ENCODE data around the gene LINC00305.

Gene LINC00305

DNA sequence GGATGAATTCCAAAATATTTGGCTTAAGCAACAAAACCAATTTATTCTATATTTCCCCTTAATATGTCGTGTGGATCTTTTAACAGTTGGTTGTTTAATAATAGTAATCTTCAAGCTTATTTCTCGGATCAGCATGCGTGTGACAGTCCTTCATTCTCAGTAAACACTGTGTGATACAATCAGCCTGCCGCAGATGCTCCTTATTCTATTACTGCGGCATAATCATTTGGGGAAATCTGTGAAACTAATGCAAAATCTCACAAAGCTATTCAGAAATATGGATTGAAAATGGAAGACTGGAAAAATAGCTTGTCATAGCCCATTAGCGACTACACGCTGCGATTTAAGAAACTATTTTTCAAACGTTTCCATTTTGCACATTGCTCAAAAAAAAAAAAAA lies 36.9 kb downstream of the LINC00305 start:
- no peak for DNase-seq

- DNase-seq = no peak
Measured at GRCh38 chr18:64110692-64111480, 38.0 kb downstream of the LINC00305 start.

DNA sequence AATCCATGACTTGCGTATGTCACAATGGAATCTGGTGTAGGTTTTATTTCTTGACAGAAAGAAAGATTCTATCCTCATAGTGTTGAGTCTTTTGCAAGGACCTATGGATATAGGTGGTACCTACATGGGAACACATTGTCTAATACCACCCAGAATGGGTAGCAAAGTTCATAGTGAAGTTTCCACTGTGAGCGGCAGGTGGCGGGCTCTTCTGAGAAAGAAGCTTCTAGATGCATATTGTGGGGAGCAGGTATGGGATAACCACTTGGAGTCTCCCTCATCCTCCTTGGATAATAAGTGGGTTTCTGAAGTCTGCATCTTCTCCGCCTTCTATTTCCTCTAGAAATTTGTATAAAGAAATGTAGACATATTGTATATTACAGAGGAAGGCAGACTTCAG lies 44.9 kb downstream of the LINC00305 start:
- DNase-seq = no peak

GRCh38 chr18:64100116-64100922 lies 48.6 kb downstream of the LINC00305 start:
- no peak for DNase-seq

- DNase-seq = no peak
Measured at GRCh38 chr18:64099244-64099643, 49.6 kb downstream of the LINC00305 start.

DNA sequence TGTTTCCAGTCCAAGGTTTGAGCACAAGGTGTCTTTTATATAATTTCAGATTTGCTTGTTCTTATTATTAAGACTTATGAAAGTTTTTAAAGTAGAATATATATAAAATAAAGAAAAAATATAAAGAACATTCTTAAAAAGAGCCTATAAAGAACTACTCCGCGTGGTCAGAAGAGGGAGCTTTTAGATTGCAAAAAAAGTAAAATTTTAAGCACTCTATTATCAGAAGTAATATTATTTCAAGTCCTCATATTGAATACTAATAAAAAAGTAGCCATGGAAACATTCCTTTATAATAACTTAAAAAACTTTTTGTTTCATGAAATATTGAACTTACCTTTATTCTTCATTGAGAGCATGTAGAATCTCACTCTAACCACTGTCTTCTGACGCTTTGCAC lies 51.4 kb downstream of the LINC00305 start:
- no peak for DNase-seq

DNA sequence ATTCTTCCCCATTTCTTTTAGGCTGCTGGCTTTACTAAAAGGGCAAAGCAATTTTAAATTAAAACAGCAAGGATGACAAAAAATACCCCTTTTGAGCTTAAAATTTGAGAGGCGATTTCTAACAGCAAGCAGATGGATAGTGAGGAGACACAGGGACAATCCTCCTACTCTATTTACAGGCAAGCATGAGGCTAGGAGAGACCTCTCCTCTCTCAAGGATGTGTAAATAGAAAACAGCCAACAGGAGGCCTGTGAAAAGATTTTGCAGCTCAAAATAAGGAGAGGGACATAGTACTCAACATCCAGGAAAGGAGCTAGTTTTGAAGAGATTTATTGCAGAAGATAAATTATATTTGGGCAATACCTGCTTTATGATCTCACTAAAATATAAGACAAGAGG lies 53.8 kb downstream of the LINC00305 start:
- no peak for DNase-seq

DNA sequence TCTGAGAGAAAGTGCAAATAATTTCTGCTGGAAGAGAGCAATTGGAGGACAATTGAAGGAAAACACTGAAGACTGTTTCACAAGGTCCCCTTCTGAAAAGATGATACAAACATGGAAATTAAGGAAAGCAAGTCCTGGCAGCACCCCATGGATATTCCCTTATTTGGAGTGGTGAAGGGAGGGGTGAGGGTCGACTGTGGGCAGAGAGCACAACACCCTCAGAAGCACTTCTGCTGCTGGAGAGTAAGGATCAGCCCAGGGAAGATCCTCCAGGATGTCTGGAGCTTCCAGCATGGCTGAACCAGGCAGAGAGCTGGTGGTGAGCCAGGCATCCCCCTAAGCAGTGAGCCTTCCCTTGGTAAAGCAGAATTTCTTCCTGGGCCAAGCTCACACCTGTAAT lies 54.7 kb downstream of the LINC00305 start:
- DNase-seq = no peak

DNA sequence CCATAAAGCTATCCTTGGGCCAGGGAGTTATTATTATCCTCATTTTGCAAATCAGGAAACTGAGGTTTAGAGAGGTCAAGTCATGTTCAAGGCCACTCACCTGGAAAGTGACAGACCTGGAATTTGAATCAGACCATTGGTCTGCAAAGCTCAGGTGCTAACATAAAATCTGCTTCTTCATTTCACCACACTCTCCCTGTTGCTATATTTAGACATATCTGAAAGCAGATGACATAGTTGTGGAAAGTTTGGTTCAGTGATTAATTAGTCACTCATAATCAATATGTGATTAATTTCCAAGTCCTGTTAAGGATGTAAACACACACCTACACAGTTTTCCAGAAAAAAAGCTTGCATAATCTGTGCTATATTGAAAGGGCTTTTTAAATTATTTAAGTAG lies 57.4 kb downstream of the LINC00305 start:
- DNase-seq = no peak

- DNase-seq = no peak
Measured at GRCh38 chr18:64090876-64091275, 58.0 kb downstream of the LINC00305 start.

GRCh38 chr18:64083916-64084315 lies 65.0 kb downstream of the LINC00305 start:
- DNase-seq = no peak

DNA sequence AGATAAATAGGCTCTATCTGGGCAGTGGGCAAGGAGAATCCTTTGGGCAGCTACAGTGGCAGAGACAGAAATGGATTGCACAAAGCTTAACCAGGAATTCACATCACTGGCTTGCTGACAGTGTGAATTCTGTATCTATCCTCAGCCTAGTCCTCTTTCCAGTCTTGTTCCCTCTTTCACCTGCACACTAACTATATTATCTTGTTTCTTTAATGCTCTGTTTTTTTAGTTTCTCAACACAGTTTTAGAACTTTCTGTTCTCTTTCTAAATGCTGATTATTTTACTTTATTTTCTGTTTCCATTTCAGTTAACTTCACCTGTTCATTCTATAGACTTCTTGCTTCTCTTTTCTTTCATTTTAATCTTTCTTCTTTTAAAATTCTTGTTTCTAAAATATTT lies 66.4 kb downstream of the LINC00305 start:
- no peak for DNase-seq

DNA sequence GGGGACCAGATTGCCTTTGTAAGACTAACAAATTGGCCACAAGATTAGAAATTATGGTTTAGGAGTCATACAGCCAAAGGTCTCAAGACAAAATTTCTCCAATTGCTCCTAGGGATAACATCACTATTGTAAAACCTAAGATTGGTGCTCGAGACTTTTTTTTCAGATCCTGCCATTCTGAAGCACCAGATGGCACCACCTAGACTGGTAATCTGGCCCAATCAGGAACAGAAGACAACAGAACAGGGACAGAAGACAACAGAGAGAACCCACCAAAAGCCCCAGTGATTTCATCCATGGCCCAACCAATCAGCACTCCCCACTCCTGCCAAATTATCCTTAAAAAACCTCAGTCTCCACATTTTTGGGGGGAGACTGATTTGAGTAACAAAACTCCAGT lies 66.8 kb downstream of the LINC00305 start:
- no peak for DNase-seq

DNA sequence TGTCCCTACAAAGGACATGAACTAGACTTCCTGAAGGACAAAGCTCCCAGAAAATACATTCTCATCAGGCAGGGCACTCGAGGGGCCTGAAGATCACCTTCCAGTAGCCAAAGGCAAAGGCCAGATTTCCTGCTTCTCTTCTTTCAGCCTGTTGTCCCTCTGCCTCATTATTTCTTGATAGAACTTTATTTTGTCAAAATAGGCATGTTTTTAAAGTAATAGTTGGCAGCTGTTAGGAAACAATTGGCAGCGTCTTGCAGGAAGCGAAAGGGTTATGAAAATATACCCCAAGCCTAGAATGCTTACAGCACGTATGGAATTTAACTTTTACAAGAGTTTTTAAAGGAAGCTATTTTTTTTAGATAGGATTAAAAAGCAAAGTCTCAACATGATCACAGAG lies 74.9 kb downstream of the LINC00305 start:
- no peak for DNase-seq

- DNase-seq = no peak
Measured at GRCh38 chr18:64055019-64055418, 93.9 kb downstream of the LINC00305 start.

GRCh38 chr18:64053246-64053645 lies 95.6 kb downstream of the LINC00305 start:
- no peak for DNase-seq

GRCh38 chr18:64052772-64053171 lies 96.1 kb downstream of the LINC00305 start:
- no peak for DNase-seq

- DNase-seq = no peak
Measured at GRCh38 chr18:64044616-64045015, 104.3 kb downstream of the LINC00305 start.

GRCh38 chr18:64042728-64043358 lies 106.0 kb downstream of the LINC00305 start:
- no peak for DNase-seq

GRCh38 chr18:64037812-64038414 lies 111.0 kb downstream of the LINC00305 start:
- DNase-seq = no peak

- no peak for DNase-seq
Measured at GRCh38 chr18:64032312-64032711, 116.6 kb downstream of the LINC00305 start.

DNA sequence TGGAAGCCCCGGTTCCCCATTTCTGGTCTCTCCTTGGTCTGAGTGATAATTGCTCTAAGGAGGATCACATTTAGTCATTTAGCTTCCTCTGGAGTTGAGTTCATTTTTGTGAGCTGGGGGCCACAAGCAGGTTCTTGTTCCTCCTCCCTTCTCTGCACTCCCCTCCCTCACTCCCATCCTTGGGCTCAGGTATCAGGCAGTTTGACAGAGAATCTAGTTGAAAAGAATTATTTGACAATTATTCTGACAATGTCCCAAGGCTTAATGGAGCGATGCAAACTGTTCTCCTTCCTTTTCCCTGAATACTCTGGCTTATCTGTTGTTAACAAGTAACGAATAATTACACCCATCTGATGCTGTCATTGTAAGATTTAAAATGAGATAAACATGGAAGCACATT lies 117.5 kb downstream of the LINC00305 start:
- no peak for DNase-seq
